ENCODE data around the gene CRACDL. TPM values are rescaled to one million over a fixed set of nuclear protein-coding genes. Genes with fewer than 3 reads are reported as not detected.
A peak's percentile ranks its signal among the peaks of the same experiment; 100 is the strongest.

CRACDL gene
- total RNA-seq, 4 donors from 2014 or later, result 5.2 to 10.6 (median 8.1) TPM

GRCh38 chr2:98776136-98776535, 159.9 kb downstream of the CRACDL start:
- no peak for DNase-seq
- Histone ChIP-seq H3K4me3 (replicated peaks in 1 of 3) (no peak overlapping the region), H3K4me1 (no peaks in the 10 kb centered on the region), H3K9me3 (no peaks in the 10 kb centered on the region), H3K27ac (no peak overlapping the region), H3K27me3 (no peaks in the 10 kb centered on the region), H3K36me3 (no peaks in the 10 kb centered on the region)
- intact Hi-C loops (cut with DNase I), result no loop called here
- WGBS, 2 donors, result 100% methylated on average over 1 of the region's 1 CpG
- TF ChIP-seq, protein P1, sequence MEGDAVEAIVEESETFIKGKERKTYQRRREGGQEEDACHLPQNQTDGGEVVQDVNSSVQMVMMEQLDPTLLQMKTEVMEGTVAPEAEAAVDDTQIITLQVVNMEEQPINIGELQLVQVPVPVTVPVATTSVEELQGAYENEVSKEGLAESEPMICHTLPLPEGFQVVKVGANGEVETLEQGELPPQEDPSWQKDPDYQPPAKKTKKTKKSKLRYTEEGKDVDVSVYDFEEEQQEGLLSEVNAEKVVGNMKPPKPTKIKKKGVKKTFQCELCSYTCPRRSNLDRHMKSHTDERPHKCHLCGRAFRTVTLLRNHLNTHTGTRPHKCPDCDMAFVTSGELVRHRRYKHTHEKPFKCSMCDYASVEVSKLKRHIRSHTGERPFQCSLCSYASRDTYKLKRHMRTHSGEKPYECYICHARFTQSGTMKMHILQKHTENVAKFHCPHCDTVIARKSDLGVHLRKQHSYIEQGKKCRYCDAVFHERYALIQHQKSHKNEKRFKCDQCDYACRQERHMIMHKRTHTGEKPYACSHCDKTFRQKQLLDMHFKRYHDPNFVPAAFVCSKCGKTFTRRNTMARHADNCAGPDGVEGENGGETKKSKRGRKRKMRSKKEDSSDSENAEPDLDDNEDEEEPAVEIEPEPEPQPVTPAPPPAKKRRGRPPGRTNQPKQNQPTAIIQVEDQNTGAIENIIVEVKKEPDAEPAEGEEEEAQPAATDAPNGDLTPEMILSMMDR (IDR thresholded peaks at IDR 0.05), result no peak
- TF ChIP-seq POLR2A (IDR thresholded peaks at IDR 0.05), result no peak

DNA sequence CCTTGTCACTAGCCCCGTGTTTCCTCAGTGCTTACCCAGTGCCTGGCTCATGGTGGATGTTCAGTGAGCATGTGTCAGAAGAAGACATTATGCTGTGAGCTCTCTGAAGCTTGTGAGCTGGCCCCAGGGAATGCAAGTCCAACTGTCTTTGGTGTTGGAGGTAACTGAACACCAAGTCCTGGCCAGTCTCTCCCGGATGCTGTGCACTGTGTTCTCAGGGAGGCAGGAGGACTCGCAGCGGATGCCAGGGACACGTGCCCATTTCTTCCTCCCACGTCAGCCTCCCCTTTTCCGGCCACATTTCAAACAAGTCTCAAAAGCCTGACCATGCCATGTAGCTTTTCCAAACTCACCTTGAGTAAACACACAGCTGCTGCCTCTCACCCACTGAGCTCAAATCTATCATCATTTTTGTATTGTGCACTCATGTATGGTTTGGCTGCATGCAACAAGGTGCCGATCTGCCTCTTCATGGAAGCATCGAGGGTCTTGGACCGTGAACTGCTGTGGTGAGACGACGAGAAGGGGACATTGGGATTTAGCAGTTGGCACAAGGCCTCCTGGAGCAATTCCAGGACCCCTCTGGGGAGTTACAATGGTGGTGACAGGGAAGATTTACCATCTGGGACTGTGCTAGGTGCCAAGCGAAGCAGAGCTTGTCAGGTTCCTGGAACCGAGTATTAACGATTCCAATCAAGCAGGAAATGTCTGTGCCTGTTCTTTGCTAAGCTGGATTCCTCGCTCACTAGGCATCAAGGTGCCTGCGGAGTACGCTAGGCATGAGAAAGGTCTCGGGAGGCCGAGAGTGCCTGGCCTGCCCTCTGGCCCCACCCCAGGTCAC, 160.7 kb downstream of the CRACDL start:
- intact Hi-C loops (cut with DNase I), result no loop called here
- 44 to 67% methylated on average over 14 to 20 of the region's 20 CpGs for WGBS, 2 donors
- Histone ChIP-seq H3K4me3 (replicated peaks in 1 of 3) (no peak overlapping the region), H3K4me1 (no peaks in the 10 kb centered on the region), H3K27me3 (no peaks in the 10 kb centered on the region), H3K9me3 (no peaks in the 10 kb centered on the region), H3K27ac (no peak overlapping the region), H3K36me3 (no peaks in the 10 kb centered on the region)
- TF ChIP-seq, protein P1 (IDR thresholded peaks at IDR 0.05), result no peak
- TF ChIP-seq POLR2A (IDR thresholded peaks at IDR 0.05), result no peak
- DNase-seq, result peak; percentile 14 to 44

GRCh38 chr2:98773907-98774306, 162.1 kb downstream of the CRACDL start:
- no peaks in the 10 kb centered on the region for H3K27me3 ChIP-seq
- H3K36me3 ChIP-seq, result no peaks in the 10 kb centered on the region
- DNase-seq, result no peak
- no peak overlapping the region for H3K27ac ChIP-seq
- intact Hi-C loops (cut with DNase I), result no loop called here
- no peak for TF ChIP-seq POLR2A (IDR thresholded peaks at IDR 0.05)
- TF ChIP-seq, protein P1 (IDR thresholded peaks at IDR 0.05), result no peak
- H3K4me1 ChIP-seq, result no peaks in the 10 kb centered on the region
- no peaks in the 10 kb centered on the region for H3K9me3 ChIP-seq
- WGBS, 2 donors, result 97 to 100% methylated on average over 4 of the region's 4 CpGs
- H3K4me3 ChIP-seq (replicated peaks in 1 of 3), result no peak overlapping the region

GRCh38 chr2:98773169-98773568, 162.9 kb downstream of the CRACDL start:
- intact Hi-C loops (cut with DNase I), result no loop called here
- Histone ChIP-seq H3K36me3 (no peaks in the 10 kb centered on the region), H3K27ac (no peak overlapping the region), H3K4me1 (no peaks in the 10 kb centered on the region), H3K9me3 (no peaks in the 10 kb centered on the region), H3K27me3 (no peaks in the 10 kb centered on the region), H3K4me3 (replicated peaks in 1 of 3) (no peak overlapping the region)
- TF ChIP-seq, protein P1 (IDR thresholded peaks at IDR 0.05), result no peak
- no peak for TF ChIP-seq POLR2A (IDR thresholded peaks at IDR 0.05)
- 74 to 78% methylated on average over 5 of the region's 5 CpGs for WGBS, 2 donors
- no peak for DNase-seq

- H3K27me3 ChIP-seq, result no peaks in the 10 kb centered on the region
- DNase-seq, result no peak
- 79 to 87% methylated on average over 8 of the region's 8 CpGs for WGBS, 2 donors
- H3K4me1 ChIP-seq, result no peaks in the 10 kb centered on the region
- H3K27ac ChIP-seq, result no peak overlapping the region
- no peak for TF ChIP-seq POLR2A (IDR thresholded peaks at IDR 0.05)
- TF ChIP-seq, protein P1 (IDR thresholded peaks at IDR 0.05), result no peak
- no peak overlapping the region for H3K4me3 ChIP-seq (replicated peaks in 1 of 3)
- intact Hi-C loops (cut with DNase I), result no loop called here
- no peaks in the 10 kb centered on the region for H3K36me3 ChIP-seq
- H3K9me3 ChIP-seq, result no peaks in the 10 kb centered on the region
Observed at GRCh38 chr2:98772536-98772935, 163.5 kb downstream of the CRACDL start.
